Adrenal gland (tissue), 5 donors: Measurements from ENCODE around the gene UROS.

Experiments
- POLR2A ChIP-seq, 2 donors: fragments of 450-650 bp; IDR thresholded peaks; one replicate each; pipeline ENCODE4 v1.6.1; 2017; ENCODE audit warnings: antibody characterized with exemption in 2 of 2, mild to moderate bottlenecking in 2 of 2, moderate library complexity in 1 of 2
- TF ChIP-seq, protein P1 (sequence below), 6 experiments: fragments of 450-650 bp in 4 of 6; fragments of 200-600 bp in 2 of 6; sonication (generic) in 1 of 6; IDR thresholded peaks; 1 replicate in 5 of 6; 2 replicates in 1 of 6; pipeline versions ENCODE4 v1.5.1 to v1.8.0; 2016 to 2021; ENCODE audit warnings: antibody characterized with exemption in 6 of 6, mild to moderate bottlenecking in 2 of 6, moderate library complexity in 1 of 6
- donor health status: DM: no; HTN: no; CAD: no.

DNA sequence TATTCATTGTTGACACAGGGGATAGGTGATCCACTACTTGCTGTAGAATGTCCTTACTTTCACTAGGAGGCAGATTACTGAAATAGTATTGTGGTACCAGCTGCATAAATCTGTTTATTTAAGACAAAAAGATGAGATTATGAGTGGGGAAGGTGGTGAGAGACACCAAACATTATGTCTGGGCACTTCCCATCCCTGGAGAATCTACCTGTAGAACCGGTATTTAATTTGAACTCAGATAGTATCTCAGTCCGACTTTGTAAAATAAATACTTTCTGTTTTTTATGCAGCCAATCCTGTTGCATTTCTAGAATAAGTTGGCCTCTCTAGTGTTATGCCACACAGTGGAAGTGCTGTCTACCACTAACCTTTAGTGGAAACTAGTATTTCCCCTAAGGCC lies 13.7 kb upstream of the UROS start:
- TF ChIP-seq, protein P1, sequence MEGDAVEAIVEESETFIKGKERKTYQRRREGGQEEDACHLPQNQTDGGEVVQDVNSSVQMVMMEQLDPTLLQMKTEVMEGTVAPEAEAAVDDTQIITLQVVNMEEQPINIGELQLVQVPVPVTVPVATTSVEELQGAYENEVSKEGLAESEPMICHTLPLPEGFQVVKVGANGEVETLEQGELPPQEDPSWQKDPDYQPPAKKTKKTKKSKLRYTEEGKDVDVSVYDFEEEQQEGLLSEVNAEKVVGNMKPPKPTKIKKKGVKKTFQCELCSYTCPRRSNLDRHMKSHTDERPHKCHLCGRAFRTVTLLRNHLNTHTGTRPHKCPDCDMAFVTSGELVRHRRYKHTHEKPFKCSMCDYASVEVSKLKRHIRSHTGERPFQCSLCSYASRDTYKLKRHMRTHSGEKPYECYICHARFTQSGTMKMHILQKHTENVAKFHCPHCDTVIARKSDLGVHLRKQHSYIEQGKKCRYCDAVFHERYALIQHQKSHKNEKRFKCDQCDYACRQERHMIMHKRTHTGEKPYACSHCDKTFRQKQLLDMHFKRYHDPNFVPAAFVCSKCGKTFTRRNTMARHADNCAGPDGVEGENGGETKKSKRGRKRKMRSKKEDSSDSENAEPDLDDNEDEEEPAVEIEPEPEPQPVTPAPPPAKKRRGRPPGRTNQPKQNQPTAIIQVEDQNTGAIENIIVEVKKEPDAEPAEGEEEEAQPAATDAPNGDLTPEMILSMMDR (IDR thresholded peaks at IDR 0.05): no peak
- no peak for TF ChIP-seq POLR2A (IDR thresholded peaks at IDR 0.05)
